ENCODE results near the gene SMG6. TPM values are rescaled to one million over a fixed set of nuclear protein-coding genes. Genes with fewer than 3 reads are reported as not detected.

SMG6 gene
- total RNA-seq, 2 experiments from 2014 or later, result 39.3 to 39.7 TPM

GRCh38 chr17:2156666-2157065, 146.9 kb downstream of the SMG6 start:
- no peaks in the 10 kb centered on the region for H3K4me1 ChIP-seq (ENCODE audit: insufficient read depth, low read length)
- ATAC-seq (ENCODE audit: poor library complexity), result no peak
- POLR2A ChIA-PET, result no interaction called here
- Mint-ChIP-seq H3K4me3 (no peak overlapping the region), H3K27ac (no peak overlapping the region), H3K4me1 (ENCODE audit: low read depth) (peaks cover 5% of the 10 kb centered on the region), H3K36me3 (ENCODE audit: low read depth) (peaks cover 75% of the 10 kb centered on the region), H3K27me3 (no peaks in the 10 kb centered on the region), H3K9me3 (no peaks in the 10 kb centered on the region)
- H3K27me3 ChIP-seq (ENCODE audit: control insufficient read depth in 1 of 2, insufficient read depth in 2 of 2, low read length in 2 of 2), result no peaks in the 10 kb centered on the region
- no peak overlapping the region for H3K27ac ChIP-seq (ENCODE audit: low read depth in 1 of 2, low read length in 2 of 2)
- CTCF ChIA-PET, result interaction anchor here (1.8 kb wide), 1 partner anchor 88 kb away, joined by 6 read pairs; no protein-coding TSS in a partner anchor
- TF ChIP-seq CTCF (IDR thresholded peaks at IDR 0.05), result no peak
- H3K9me3 ChIP-seq (ENCODE audit: control insufficient read depth in 1 of 2, insufficient read depth in 1 of 2, low read length in 2 of 2), result no peaks in the 10 kb centered on the region
- intact Hi-C loops (cut with DNase I, micrococcal nuclease), result loop anchor here in 1 of 2 experiments (10.0 kb wide), 1 partner anchor 102 kb away; the partner anchor contains the start of gene HIC1
- no peak overlapping the region for H3K4me3 ChIP-seq (ENCODE audit: low read length)
- H3K36me3 ChIP-seq (ENCODE audit: insufficient read depth, low read length), result peaks cover 33% of the 10 kb centered on the region
- no peak for DNase-seq

GRCh38 chr17:2155573-2155972, 148.0 kb downstream of the SMG6 start:
- no peak for TF ChIP-seq CTCF (IDR thresholded peaks at IDR 0.05)
- no peaks in the 10 kb centered on the region for H3K27me3 Mint-ChIP-seq
- no peaks in the 10 kb centered on the region for H3K27me3 ChIP-seq (ENCODE audit: control insufficient read depth in 1 of 2, insufficient read depth in 2 of 2, low read length in 2 of 2)
- H3K27ac ChIP-seq (ENCODE audit: low read depth in 1 of 2, low read length in 2 of 2), result no peak overlapping the region
- ChIA-PET POLR2A (no interaction called here), CTCF (interaction anchor here (2.1 kb wide), 1 partner anchor 89 kb away, joined by 7 read pairs; no protein-coding TSS in a partner anchor)
- no peaks in the 10 kb centered on the region for H3K9me3 Mint-ChIP-seq
- DNase-seq, result no peak
- intact Hi-C loops (cut with DNase I, micrococcal nuclease), result loop anchor here in 1 of 2 experiments (10.0 kb wide), 1 partner anchor 101 kb away; the partner anchor contains the start of gene HIC1
- no peak overlapping the region for H3K4me3 ChIP-seq (ENCODE audit: low read length)
- peaks cover 81% of the 10 kb centered on the region for H3K36me3 Mint-ChIP-seq (ENCODE audit: low read depth)
- no peaks in the 10 kb centered on the region for H3K4me1 ChIP-seq (ENCODE audit: insufficient read depth, low read length)
- peak overlapping the region; percentile 16 for H3K27ac Mint-ChIP-seq
- no peak overlapping the region for H3K4me3 Mint-ChIP-seq
- ATAC-seq (ENCODE audit: poor library complexity), result no peak
- peaks cover 38% of the 10 kb centered on the region for H3K36me3 ChIP-seq (ENCODE audit: insufficient read depth, low read length)
- peaks cover 5% of the 10 kb centered on the region for H3K4me1 Mint-ChIP-seq (ENCODE audit: low read depth)
- no peaks in the 10 kb centered on the region for H3K9me3 ChIP-seq (ENCODE audit: control insufficient read depth in 1 of 2, insufficient read depth in 1 of 2, low read length in 2 of 2)

- no peak for TF ChIP-seq CTCF (IDR thresholded peaks at IDR 0.05)
- no peaks in the 10 kb centered on the region for H3K27me3 Mint-ChIP-seq
- no peak overlapping the region for H3K4me3 Mint-ChIP-seq
- H3K36me3 Mint-ChIP-seq (ENCODE audit: low read depth), result peaks cover 82% of the 10 kb centered on the region
- peaks cover 5% of the 10 kb centered on the region for H3K4me1 Mint-ChIP-seq (ENCODE audit: low read depth)
- POLR2A ChIA-PET, result no interaction called here
- H3K27me3 ChIP-seq (ENCODE audit: control insufficient read depth in 1 of 2, insufficient read depth in 2 of 2, low read length in 2 of 2), result no peaks in the 10 kb centered on the region
- H3K36me3 ChIP-seq (ENCODE audit: insufficient read depth, low read length), result peaks cover 35% of the 10 kb centered on the region
- H3K27ac ChIP-seq (ENCODE audit: low read depth in 1 of 2, low read length in 2 of 2), result no peak overlapping the region
- ATAC-seq (ENCODE audit: poor library complexity), result no peak
- DNase-seq, result no peak
- intact Hi-C loops (cut with DNase I, micrococcal nuclease), result loop anchor here in 1 of 2 experiments (10.0 kb wide), 1 partner anchor 97 kb away; the partner anchor contains the start of gene HIC1
- H3K4me3 ChIP-seq (ENCODE audit: low read length), result no peak overlapping the region
- H3K9me3 Mint-ChIP-seq, result no peaks in the 10 kb centered on the region
- peaks cover 3% of the 10 kb centered on the region for H3K4me1 ChIP-seq (ENCODE audit: insufficient read depth, low read length)
- CTCF ChIA-PET, result interaction anchor here (0.9 kb wide), 1 partner anchor 97 kb away, joined by 3 read pairs; the partner anchor contains the start of gene HIC1
- no peaks in the 10 kb centered on the region for H3K9me3 ChIP-seq (ENCODE audit: control insufficient read depth in 1 of 2, insufficient read depth in 1 of 2, low read length in 2 of 2)
- H3K27ac Mint-ChIP-seq, result no peak overlapping the region
Observed at GRCh38 chr17:2151358-2152033, 152.1 kb downstream of the SMG6 start.

Measured in CD4-positive, alpha-beta T cell (primary cell).